IPS-18a (cell line): ENCODE measurements around the gene GCA.

Experiments used
- H3K27ac ChIP-seq: one replicate; pipeline ENCODE4 v1.5.1; 2013; ENCODE audit warnings: low read length
- H3K27me3 ChIP-seq: one replicate; pipeline ENCODE4 v1.6.1; 2013; ENCODE audit warnings: mild to moderate bottlenecking, low read length; ENCODE audit not compliant: control insufficient read depth, insufficient read depth
- H3K36me3 ChIP-seq: one replicate; pipeline ENCODE4 v1.6.1; 2013; ENCODE audit warnings: low read depth, low read length; ENCODE audit not compliant: control insufficient read depth
- H3K4me1 ChIP-seq: one replicate; pipeline ENCODE4 v1.6.1; 2013; ENCODE audit warnings: low read depth, low read length; ENCODE audit not compliant: control insufficient read depth
- H3K4me3 ChIP-seq: one replicate; pipeline ENCODE4 v1.5.1; 2013; ENCODE audit warnings: low read length
- H3K9ac ChIP-seq: one replicate; pipeline ENCODE4 v1.6.1; 2013; ENCODE audit warnings: mild to moderate bottlenecking, low read length, moderate library complexity
- H3K9me3 ChIP-seq: one replicate; pipeline ENCODE4 v1.6.1; 2013; ENCODE audit warnings: low read depth, low read length; ENCODE audit not compliant: control insufficient read depth

The GCA gene

GRCh38 chr2:162379719-162380580 lies 36.0 kb downstream of the GCA start:
- Histone ChIP-seq H3K27me3 (no peaks in the 10 kb centered on the region), H3K27ac (no peak overlapping the region), H3K9me3 (no peaks in the 10 kb centered on the region), H3K9ac (no peak overlapping the region), H3K36me3 (no peaks in the 10 kb centered on the region), H3K4me3 (no peak overlapping the region), H3K4me1 (no peaks in the 10 kb centered on the region)

- H3K4me3 ChIP-seq: no peak overlapping the region
- H3K9me3 ChIP-seq: no peaks in the 10 kb centered on the region
- H3K9ac ChIP-seq: no peak overlapping the region
- no peaks in the 10 kb centered on the region for H3K36me3 ChIP-seq
- H3K27me3 ChIP-seq: no peaks in the 10 kb centered on the region
- H3K27ac ChIP-seq: no peak overlapping the region
- H3K4me1 ChIP-seq: no peaks in the 10 kb centered on the region
Measured at GRCh38 chr2:162381851-162382250, 37.9 kb downstream of the GCA start.

- H3K9ac ChIP-seq: no peak overlapping the region
- no peak overlapping the region for H3K4me3 ChIP-seq
- H3K9me3 ChIP-seq: no peaks in the 10 kb centered on the region
- no peak overlapping the region for H3K27ac ChIP-seq
- H3K4me1 ChIP-seq: no peaks in the 10 kb centered on the region
- H3K27me3 ChIP-seq: no peaks in the 10 kb centered on the region
- no peaks in the 10 kb centered on the region for H3K36me3 ChIP-seq
Measured at GRCh38 chr2:162382278-162382677, 38.3 kb downstream of the GCA start.

DNA sequence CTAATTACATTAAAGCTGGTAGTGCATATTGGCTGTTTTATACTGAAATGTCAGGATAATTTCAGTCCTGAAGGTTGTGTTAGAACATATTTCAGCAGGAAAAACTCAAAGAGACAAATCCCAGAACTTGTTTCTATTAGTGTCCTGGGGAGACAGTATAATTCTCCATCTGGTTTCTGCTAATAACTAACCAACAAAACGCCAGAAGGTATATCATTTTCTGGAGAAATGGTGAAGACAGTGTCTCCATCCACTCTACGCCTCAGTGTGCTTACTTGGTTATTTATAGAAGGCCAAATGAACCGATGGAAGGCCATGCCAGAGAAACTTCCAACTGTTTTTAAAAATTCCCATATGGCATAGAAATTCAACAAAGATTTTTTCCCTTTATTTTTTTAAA lies 41.6 kb downstream of the GCA start:
- Histone ChIP-seq H3K27ac (no peak overlapping the region), H3K4me3 (no peak overlapping the region), H3K27me3 (no peaks in the 10 kb centered on the region), H3K4me1 (peaks cover 5% of the 10 kb centered on the region), H3K9me3 (no peaks in the 10 kb centered on the region), H3K36me3 (no peaks in the 10 kb centered on the region), H3K9ac (no peak overlapping the region)

DNA sequence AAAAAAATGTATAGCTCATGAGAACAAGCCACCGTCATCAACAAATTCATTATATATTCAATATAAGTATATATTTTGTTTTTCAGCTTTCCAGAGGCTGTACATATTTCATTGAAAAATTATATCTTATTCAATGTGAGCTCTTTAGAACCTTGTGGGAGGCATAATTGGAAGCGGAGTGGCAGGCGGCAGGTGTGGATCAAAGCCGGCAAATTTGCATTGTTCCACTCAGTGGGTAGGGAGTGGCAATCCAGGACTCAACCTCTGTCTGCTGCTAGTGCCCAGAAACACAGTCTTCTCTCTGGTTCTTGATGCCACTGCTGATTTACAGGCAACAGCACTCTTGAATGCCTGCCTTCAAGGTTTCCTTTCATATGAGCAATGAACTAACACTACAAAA lies 46.9 kb downstream of the GCA start:
- Histone ChIP-seq H3K36me3 (no peaks in the 10 kb centered on the region), H3K9me3 (no peaks in the 10 kb centered on the region), H3K27me3 (no peaks in the 10 kb centered on the region)

DNA sequence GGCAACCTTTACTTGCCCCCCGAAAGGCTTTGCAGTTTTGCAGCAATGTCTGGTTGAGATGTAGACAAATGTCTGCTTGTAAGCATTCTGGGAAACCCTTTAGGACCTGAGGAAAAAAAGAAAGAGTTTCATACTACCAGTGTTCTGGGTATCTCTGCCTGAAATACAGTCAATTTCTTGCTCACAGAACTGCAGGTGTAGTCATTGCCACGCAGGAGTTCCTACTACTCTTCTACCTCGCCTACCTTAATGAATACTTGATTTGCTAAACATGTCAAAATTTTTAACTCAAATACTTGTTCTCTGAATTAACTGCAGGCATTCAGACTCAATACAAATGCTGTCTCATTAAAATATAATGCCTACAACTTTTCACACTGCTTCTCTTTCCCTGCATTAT lies 56.4 kb downstream of the GCA start:
- H3K27me3 ChIP-seq: no peaks in the 10 kb centered on the region
- no peaks in the 10 kb centered on the region for H3K36me3 ChIP-seq
- H3K4me3 ChIP-seq: no peak overlapping the region
- H3K9me3 ChIP-seq: no peaks in the 10 kb centered on the region
- peaks cover 21% of the 10 kb centered on the region for H3K4me1 ChIP-seq
- no peak overlapping the region for H3K9ac ChIP-seq
- H3K27ac ChIP-seq: no peak overlapping the region

More for the DNA sequence above, 46.9 kb downstream of the GCA start:
- no peak overlapping the region for H3K9ac ChIP-seq
- peaks cover 5% of the 10 kb centered on the region for H3K4me1 ChIP-seq
- no peak overlapping the region for H3K4me3 ChIP-seq
- H3K27ac ChIP-seq: no peak overlapping the region

DNA sequence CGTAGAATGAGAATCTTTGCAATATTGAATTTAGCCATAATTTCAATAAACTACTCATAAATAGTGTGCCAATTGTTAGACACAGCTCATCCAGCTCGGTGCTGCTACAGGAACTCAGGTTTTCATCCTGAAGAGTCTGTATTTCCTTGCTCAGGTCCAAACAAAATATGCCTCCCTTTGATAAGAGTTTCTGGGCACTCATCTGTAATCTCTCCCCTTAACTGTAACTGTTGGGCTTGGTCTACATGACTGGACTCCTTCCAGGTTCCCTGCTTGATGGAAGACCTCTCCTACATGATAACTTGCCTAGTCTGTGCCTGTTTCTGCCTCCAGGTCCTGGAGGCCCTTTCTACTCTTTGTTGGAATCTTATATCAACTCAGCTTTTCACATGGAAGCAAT lies 57.9 kb downstream of the GCA start:
- Histone ChIP-seq H3K27me3 (no peaks in the 10 kb centered on the region), H3K4me1 (peaks cover 19% of the 10 kb centered on the region), H3K27ac (no peak overlapping the region), H3K36me3 (no peaks in the 10 kb centered on the region), H3K9ac (no peak overlapping the region), H3K9me3 (no peaks in the 10 kb centered on the region), H3K4me3 (no peak overlapping the region)

- Histone ChIP-seq H3K27ac (no peak overlapping the region), H3K4me3 (no peak overlapping the region), H3K27me3 (no peaks in the 10 kb centered on the region), H3K9me3 (no peaks in the 10 kb centered on the region), H3K4me1 (peaks cover 12% of the 10 kb centered on the region), H3K36me3 (no peaks in the 10 kb centered on the region), H3K9ac (no peak overlapping the region)
Measured at GRCh38 chr2:162403884-162404283, 60.0 kb downstream of the GCA start.
